Measurements from ENCODE around the gene CCDC136. TPM values are rescaled to one million over a fixed set of nuclear protein-coding genes. Genes with fewer than 3 reads are reported as not detected.
A peak's percentile ranks its signal among the peaks of the same experiment; 100 is the strongest.

The CCDC136 gene
- polyA plus RNA-seq, 5 donors: 36.6 to 62.7 (median 50.7) TPM

- no peak for DNase-seq
Observed at GRCh38 chr7:128861957-128862570, 70.3 kb downstream of the CCDC136 start.

DNA sequence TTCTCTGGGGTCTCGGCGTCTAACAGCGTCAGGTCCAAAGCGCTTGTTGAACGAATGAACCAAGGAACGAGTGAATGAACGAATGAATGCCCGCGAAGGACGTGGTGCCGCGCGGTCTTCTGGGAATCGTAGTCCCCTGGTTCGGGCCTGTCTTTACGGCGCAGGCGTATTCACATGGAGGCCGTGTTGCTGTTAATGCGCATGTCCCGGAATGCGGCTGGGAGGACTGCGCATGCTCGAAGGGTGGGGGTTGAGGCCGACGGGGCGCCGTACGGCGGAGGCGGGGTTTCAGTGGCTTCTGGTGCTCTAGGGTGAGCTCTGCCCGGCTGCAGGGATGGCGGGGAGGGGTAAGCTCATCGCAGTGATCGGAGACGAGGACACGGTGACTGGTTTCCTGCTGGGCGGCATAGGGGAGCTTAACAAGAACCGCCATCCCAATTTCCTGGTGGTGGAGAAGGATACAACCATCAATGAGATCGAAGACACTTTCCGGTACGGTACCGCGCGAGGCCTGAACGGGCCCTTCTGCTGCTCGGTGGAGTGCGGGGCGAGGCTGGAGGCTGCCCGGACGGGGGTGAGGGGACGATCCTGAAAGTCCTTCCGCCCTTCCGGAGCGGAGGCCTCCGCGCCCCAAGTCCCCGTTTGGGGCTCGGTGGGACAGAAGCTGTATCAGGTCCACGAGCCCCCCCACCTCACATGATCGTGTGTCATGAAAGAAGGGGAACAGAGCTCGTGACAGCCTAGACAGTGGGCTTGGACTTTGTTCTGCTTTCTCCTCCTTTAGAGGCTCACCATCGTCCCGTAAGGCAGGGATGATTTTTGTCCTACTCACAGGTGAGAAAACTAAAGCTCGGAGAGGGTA lies 71.0 kb downstream of the CCDC136 start, which contains the start of gene ATP6V1F:
Gene ATP6V1F (plus strand): TSS at position 286 of the 862 bp plus-strand sequence. CDS start 49 bp downstream, at position 335.
- DNase-seq: peak; percentile 97 to 99

DNA sequence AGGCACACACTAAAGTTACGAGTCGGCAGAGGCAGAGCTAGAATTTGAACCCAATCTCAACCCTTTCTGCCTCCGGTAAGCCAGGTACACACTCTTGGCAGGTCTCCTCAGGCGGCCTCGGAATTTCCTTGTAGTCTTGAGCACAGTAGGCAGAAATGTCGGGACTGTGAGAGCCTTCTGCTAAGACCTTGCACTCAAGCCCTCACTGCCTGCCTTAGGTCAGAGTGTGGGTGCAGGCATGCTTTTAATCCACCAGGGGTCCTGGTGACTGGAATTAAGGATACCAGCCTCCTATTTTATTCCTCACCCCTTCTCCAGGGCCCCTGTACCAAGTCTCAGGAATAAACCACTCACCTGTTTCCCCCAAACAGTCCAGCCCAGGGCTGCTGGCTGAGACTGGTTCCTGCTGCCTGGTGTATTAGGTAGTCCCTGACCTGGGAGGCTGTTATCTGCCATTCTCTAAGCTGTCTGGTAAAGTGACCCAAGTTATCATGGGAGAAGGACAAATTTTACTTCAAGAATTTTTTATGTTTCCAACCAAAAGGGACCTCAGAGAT lies 71.7 kb downstream of the CCDC136 start:
- peak in 1 of 2 donors; percentile 29 for DNase-seq

GRCh38 chr7:128865303-128865702 lies 73.5 kb downstream of the CCDC136 start:
- DNase-seq: no peak

DNA sequence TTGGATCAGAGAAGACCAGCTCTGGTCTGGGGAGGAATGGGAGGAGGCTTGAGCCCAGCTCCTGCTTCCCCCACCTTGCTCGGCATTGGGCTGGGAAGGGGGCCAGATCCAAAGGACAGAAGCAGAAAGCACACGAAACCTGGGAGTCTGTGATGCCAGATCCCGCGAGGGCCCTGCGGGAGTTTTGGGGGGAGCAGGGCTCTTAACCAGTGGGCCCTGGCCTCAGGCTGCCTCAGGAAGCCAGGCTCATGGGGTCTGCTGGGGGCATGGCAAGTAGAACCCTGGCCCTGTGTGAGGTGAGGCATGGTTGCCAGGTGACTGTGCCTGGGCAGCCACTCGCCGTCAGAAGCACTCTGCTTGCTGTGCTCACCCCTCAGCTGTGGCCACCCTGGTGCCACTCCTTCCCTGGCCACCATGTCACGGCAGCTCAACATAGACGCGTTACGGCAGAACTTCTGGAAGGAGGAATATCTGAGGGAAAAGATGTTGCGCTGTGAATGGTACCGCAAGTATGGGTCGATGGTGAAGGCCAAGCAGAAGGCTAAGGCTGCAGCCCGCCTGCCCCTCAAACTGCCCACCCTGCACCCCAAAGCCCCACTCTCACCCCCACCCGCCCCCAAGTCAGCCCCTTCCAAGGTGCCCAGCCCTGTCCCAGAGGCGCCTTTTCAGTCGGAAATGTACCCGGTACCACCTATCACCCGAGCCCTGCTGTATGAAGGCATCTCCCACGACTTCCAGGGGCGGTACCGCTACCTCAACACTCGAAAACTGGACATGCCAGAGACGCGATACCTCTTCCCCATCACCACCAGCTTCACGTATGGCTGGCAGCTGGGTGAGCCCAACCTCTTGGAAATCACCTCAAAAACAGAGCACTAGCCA lies 74.5 kb downstream of the CCDC136 start:
- DNase-seq: no peak

DNA sequence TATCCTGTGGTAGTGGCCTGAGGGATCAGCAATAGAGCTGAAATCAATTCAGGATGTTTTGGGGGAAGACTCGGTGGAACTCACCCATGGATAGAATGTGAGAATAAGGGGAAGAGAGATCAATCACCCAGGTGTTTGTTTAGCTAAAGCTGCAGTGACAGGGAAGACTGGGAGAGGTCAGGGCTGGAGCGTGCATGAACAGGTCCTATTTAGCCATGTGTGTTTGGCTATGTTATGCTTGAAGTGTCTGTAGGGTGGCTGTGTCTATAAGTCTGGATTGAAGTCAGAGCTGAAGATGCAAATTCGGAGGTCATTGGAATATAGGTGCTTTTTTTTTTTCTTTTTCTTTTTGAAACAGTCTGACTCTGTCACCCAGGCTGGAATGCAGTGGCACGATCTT lies 75.5 kb downstream of the CCDC136 start:
- DNase-seq: no peak

GRCh38 chr7:128867842-128868623 lies 76.3 kb downstream of the CCDC136 start:
- no peak for DNase-seq

DNA sequence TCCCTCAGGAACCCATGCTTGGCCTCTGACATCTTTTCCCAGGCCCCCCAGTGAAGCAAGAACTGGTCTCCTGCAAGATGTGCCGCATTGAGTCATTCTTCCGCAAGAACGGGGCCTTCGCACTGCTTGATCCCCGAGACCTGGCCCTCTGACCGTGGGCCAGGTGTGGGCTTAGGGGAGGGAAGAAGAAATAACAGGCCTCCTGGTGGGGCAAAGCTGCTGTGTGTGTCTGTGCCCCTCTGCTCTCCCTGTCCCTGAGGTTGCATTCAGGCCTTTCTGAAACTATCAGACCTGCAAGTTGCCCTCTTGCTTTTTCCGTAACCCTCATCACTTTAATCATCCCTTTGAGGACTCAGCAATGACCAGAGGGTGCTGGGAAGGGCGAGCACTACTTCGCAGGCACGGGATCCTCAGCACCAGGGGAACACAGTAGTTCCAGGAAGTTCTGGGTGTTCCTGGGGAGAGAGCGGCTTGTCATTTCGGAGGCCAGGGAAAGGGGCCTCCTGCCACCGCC lies 76.9 kb downstream of the CCDC136 start:
- no peak for DNase-seq

DNA sequence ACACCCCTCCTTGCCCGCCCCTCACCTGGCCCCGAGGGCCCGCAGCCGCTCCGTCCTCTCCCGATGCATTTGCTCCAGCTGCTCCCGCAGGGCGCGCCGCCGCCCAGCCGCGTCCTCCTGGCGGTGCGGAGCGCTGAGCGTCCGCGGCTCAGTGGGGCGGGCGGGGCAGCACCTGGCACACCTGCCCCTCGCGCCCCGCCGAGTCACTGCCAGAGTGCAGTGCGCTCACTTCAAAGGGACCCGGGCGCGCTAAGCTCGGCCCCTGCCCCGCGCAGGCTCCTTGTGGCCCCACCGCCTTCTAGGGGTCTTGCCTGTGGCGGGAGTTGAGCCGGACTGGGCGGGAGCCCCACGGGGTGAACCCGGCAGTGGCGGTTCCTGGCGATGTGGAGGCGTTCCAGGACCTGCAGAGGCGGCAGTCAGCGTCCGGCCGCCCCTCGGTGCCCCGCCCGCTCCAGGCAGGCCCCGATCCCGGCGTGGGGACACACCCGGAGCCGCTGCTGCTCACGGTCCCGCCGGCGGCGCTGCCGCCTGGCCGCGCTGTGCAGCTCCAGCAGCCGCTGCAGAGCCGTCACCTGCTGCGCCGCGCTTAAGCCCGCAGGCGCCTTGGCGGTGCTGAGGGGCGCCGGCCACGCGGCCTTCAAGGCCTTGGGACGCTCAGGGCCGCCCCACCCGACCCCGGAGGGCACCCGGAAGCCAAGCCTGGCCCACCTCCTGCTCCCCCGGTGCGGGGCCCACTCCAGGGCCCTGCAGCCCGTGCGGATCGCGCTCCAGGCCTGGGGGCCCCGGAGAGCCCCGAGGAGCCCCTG lies 77.6 kb downstream of the CCDC136 start:
- DNase-seq: peak; percentile 25 to 35

DNA sequence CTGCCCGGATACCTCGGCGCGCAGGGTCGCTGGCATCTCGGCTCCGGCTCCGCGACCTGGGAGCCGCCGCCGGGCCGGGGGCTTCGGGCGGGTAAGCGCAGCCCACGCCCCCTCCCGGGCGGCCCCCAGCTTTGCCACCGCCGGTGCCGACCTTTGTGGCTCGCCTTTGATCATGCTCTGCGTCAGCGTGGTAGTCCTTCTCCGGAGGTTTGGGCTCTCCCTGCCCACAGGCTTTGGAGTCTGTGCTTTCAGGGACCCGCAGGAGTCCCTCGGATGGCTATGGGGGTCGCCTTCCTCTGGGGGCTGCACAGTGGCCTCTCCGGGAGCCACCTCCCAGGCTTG lies 78.1 kb downstream of the CCDC136 start:
- DNase-seq: no peak

DNA sequence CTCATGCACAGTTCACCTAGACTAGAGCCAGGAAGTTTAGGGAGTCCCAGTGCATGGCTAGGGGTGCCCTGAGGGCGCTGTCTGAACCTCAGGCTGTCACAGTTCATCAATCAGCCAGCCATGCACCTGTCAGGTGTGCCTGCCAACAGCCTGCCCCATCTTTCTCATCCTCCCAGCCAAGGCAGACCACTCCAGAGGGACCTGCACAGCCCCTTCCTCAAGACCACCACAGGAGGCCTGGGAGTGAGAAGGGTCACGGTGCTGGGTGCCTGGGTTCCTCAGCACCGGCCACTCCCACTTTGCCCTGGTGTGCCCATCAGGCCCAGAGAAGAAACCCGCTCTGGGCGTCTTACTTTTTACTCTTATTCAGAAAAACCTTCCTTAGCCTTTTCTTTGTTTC lies 79.3 kb downstream of the CCDC136 start:
- no peak for DNase-seq

Other genes with a start within 250 kb of the CCDC136 start
- gene GARIN1A, start 119.7 kb upstream of the CCDC136 start, polyA plus RNA-seq (ENCODE audit: insufficient read depth in 1 of 5, insufficient read length in 5 of 5, low replicate concordance in 1 of 5): 1 to 10 TPM; 1.8 to 3.4 (median 2.4) TPM
- 100 to 1,000 TPM; 185 to 240 (median 217) TPM for gene CALU, start 52.6 kb upstream of the CCDC136 start, polyA plus RNA-seq (ENCODE audit: insufficient read depth in 1 of 5, insufficient read length in 5 of 5, low replicate concordance in 1 of 5)
- gene OPN1SW, start 16.2 kb upstream of the CCDC136 start, polyA plus RNA-seq (ENCODE audit: insufficient read depth in 1 of 5, insufficient read length in 5 of 5, low replicate concordance in 1 of 5): 1 to 10 TPM; 1.2 to 1.5 (median 1.3) TPM
- 10 to 100 TPM; 12.6 to 47.4 (median 17.1) TPM for gene FLNC, start 38.4 kb downstream of the CCDC136 start, polyA plus RNA-seq (ENCODE audit: insufficient read depth in 1 of 5, insufficient read length in 5 of 5, low replicate concordance in 1 of 5)
- 100 to 1,000 TPM; 103 to 141 (median 116) TPM for gene ATP6V1F, start 70.9 kb downstream of the CCDC136 start, polyA plus RNA-seq (ENCODE audit: insufficient read depth in 1 of 5, insufficient read length in 5 of 5, low replicate concordance in 1 of 5)
- 1 to 10 TPM; 4.9 to 9.6 (median 6.1) TPM for gene KCP, start 118.7 kb downstream of the CCDC136 start, polyA plus RNA-seq (ENCODE audit: insufficient read depth in 1 of 5, insufficient read length in 5 of 5, low replicate concordance in 1 of 5)
- gene IRF5, start 146.0 kb downstream of the CCDC136 start, polyA plus RNA-seq (ENCODE audit: insufficient read depth in 1 of 5, insufficient read length in 5 of 5, low replicate concordance in 1 of 5): 1 to 10 TPM; 1.7 to 4.3 (median 2.1) TPM

Measured in right lung (tissue), 5 donors.